ENCODE data around the gene TMEM229B.

Gene TMEM229B

GRCh38 chr14:67423424-67423823, 65.1 kb downstream of the TMEM229B start:
- H3K4me3 ChIP-seq (replicated peaks; ENCODE audit: low read depth, low read length), result no peak overlapping the region
- no peak for TF ChIP-seq CTCF (IDR thresholded peaks at IDR 0.05; ENCODE audit: low read length, missing control alignments)
- DNase-seq (ENCODE audit: low read depth), result no peak

- no peak for TF ChIP-seq CTCF (IDR thresholded peaks at IDR 0.05; ENCODE audit: low read length, missing control alignments)
- no peak overlapping the region for H3K4me3 ChIP-seq (replicated peaks; ENCODE audit: low read depth, low read length)
- DNase-seq (ENCODE audit: low read depth), result no peak
Measured at GRCh38 chr14:67421356-67422224, 66.9 kb downstream of the TMEM229B start.

Data from fibroblast of pulmonary artery (primary cell).